Measurements from ENCODE around the gene OSCAR.

DNA sequence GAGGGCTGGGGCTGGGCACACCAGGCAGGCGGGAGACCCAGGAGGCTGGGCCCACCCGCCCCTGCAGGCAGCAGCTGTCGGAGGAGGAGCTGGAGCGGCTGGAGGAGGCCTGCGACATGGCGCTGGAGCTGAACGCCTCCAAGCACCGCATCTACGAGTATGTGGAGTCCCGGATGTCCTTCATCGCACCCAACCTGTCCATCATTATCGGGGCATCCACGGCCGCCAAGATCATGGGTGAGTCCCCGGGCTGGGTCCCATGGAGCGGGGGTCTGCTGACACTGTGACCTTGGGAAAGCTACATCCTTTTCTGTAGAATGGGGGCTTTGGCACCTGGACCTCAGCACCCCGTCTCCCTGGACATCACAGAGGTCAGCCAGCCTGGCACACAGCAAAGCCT, 23.1 kb upstream of the OSCAR start:
- TF ChIP-seq, protein P1, sequence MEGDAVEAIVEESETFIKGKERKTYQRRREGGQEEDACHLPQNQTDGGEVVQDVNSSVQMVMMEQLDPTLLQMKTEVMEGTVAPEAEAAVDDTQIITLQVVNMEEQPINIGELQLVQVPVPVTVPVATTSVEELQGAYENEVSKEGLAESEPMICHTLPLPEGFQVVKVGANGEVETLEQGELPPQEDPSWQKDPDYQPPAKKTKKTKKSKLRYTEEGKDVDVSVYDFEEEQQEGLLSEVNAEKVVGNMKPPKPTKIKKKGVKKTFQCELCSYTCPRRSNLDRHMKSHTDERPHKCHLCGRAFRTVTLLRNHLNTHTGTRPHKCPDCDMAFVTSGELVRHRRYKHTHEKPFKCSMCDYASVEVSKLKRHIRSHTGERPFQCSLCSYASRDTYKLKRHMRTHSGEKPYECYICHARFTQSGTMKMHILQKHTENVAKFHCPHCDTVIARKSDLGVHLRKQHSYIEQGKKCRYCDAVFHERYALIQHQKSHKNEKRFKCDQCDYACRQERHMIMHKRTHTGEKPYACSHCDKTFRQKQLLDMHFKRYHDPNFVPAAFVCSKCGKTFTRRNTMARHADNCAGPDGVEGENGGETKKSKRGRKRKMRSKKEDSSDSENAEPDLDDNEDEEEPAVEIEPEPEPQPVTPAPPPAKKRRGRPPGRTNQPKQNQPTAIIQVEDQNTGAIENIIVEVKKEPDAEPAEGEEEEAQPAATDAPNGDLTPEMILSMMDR (IDR thresholded peaks at IDR 0.05): no peak
- no peak for TF ChIP-seq POLR2A (IDR thresholded peaks at IDR 0.05)
